Nephron progenitor cell (in vitro differentiated cells): ENCODE measurements around the gene GNAI1.
A peak's percentile ranks its signal among the peaks of the same experiment; 100 is the strongest.

ENCODE experiments used
- DNase-seq: peaks from one replicate; pipeline ENCODE4 v3.0.0; 2021
- H3K27ac Mint-ChIP-seq: 2 replicates; pipeline ENCODE4 v1.8.0; 2021; ENCODE audit warnings: mild to moderate bottlenecking, moderate library complexity, mixed read lengths
- H3K27me3 Mint-ChIP-seq: 2 replicates; pipeline ENCODE4 v1.8.0; 2021; ENCODE audit warnings: mild to moderate bottlenecking, low read depth, mixed read lengths; ENCODE audit not compliant: poor library complexity
- H3K36me3 Mint-ChIP-seq: 2 replicates; pipeline ENCODE4 v1.8.0; 2021; ENCODE audit warnings: low read depth, mixed read lengths
- H3K4me1 Mint-ChIP-seq: 2 replicates; pipeline ENCODE4 v1.8.0; 2021; ENCODE audit warnings: mixed read lengths
- H3K4me3 Mint-ChIP-seq: 2 replicates; pipeline ENCODE4 v1.8.0; 2021; ENCODE audit warnings: mild to moderate bottlenecking, moderate library complexity, mixed read lengths
- H3K9me3 Mint-ChIP-seq: 2 replicates; pipeline ENCODE4 v1.8.0; 2021; ENCODE audit warnings: mild to moderate bottlenecking, moderate library complexity, mixed read lengths
- CTCF ChIP-seq: fragments of 200-600 bp; sonication (generic); IDR thresholded peaks from 2 replicates; pipeline ENCODE4 v1.5.0; 2021; ENCODE audit warnings: antibody characterized with exemption

Gene GNAI1

DNA sequence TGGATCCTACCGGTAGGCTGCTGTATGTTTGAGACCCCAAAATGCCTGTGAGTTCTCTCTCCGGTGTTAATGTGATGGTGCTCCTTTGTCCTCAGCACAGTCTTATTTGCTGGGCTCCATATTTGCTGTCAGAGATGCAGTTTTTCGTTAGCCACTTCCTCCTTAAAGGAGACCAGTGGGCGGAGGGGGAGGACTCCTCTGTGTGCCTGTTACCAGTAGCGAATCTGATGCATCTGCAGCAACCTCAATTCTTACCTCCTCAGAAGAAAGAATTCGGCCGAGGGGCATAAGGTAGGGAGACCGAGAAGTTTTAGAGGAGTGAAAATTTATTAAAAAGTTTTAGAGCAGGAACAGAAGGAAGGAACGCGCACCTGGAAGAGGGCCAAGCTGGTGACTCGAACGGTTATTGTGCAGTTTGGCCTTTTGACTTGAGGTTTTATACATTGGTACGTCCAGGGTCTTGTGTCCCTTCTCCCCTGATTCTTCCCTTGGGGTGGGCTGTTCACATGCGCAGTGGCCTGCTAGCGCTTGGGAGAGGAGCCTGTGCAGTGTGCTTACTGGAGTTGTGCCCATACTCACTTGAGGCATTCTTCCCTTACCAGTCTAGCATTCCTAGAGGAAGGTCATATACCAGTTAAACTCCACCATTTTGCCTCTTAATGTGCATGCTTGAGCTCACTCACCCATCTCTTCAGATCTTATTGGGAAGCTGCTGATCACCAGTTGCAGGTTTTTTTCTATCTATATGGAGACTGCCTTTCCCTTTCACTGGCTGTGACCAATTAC lies 49.5 kb downstream of the GNAI1 start:
- peak overlapping the region; percentile 86 for H3K27ac Mint-ChIP-seq
- H3K4me1 Mint-ChIP-seq: peaks cover 13% of the 10 kb centered on the region
- no peak for TF ChIP-seq CTCF
- peaks cover 39% of the 10 kb centered on the region for H3K36me3 Mint-ChIP-seq
- H3K27me3 Mint-ChIP-seq: no peaks in the 10 kb centered on the region
- peaks cover 9% of the 10 kb centered on the region for H3K9me3 Mint-ChIP-seq
- no peak overlapping the region for H3K4me3 Mint-ChIP-seq
- no peak for DNase-seq

GRCh38 chr7:80184693-80185092 lies 50.1 kb downstream of the GNAI1 start:
- no peak for TF ChIP-seq CTCF
- Mint-ChIP-seq H3K27ac (no peak overlapping the region), H3K27me3 (no peaks in the 10 kb centered on the region), H3K4me1 (peaks cover 13% of the 10 kb centered on the region), H3K4me3 (no peak overlapping the region), H3K36me3 (peaks cover 40% of the 10 kb centered on the region), H3K9me3 (peaks cover 9% of the 10 kb centered on the region)
- DNase-seq: no peak

DNA sequence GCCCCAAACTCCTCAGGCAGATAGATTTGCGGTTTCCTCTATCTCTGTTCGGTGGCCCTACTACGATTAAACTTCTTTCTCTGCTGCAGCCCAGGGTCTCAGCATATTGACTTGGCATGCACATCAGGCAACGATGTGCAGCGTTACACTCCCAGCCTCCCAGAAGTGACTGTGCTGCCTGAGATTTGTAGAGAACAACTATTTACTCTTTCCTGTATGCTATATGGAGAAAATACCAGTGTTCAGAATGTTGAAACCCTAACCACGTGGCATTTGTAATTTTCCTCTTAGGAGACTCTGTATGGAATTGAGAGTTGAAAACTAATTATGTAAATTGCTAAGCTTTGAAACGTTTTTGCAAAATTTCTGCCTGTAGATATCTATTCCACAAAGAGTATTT lies 50.9 kb downstream of the GNAI1 start:
- H3K27ac Mint-ChIP-seq: peak overlapping the region; percentile 45
- peaks cover 41% of the 10 kb centered on the region for H3K36me3 Mint-ChIP-seq

DNA sequence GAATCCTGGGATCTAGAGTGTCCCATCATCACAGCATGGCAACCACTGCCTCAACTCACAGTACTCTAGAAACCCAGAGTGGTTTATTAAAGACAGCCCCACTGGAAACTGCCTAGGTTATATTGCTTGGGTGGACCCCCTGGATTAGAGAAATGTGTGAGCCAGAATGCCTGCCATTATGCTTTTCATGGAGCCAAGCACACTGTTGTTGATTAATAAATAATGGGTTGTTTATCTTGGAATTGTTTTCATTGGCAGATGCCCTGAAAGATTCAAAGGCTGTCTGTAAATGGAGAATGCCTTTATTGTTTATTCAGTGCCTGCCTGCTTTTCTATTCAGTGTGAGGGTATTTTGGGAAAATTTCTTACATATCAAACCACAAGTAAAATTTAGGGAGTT lies 52.1 kb downstream of the GNAI1 start:
- Mint-ChIP-seq H3K27me3 (no peaks in the 10 kb centered on the region), H3K9me3 (peaks cover 9% of the 10 kb centered on the region), H3K4me3 (no peak overlapping the region), H3K4me1 (peaks cover 13% of the 10 kb centered on the region), H3K36me3 (peaks cover 48% of the 10 kb centered on the region), H3K27ac (peak overlapping the region; percentile 60)
- no peak for DNase-seq
- no peak for TF ChIP-seq CTCF

More for the DNA sequence above, 50.9 kb downstream of the GNAI1 start:
- Mint-ChIP-seq H3K4me1 (peaks cover 13% of the 10 kb centered on the region), H3K9me3 (peaks cover 9% of the 10 kb centered on the region), H3K4me3 (no peak overlapping the region), H3K27me3 (no peaks in the 10 kb centered on the region)
- TF ChIP-seq CTCF: no peak
- DNase-seq: no peak

DNA sequence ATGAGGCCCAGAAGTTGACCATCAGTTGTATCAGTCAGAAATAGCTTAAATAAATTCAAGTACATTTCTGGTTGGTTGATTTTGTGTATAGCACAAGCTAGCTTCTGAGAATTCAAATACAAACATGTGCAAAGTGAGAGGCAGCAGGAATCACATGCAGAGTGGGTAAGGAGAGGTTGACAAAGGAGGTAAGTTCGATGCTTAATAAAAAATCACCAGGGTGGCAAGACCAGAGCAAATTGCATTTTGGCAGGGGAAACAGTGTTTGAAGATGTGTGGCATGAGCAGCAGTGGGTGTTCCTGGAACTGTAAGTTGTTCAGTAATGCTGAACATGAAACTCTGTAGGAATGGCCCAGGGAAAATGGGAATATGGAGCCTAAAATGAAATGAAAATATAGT lies 52.6 kb downstream of the GNAI1 start:
- H3K9me3 Mint-ChIP-seq: peaks cover 9% of the 10 kb centered on the region
- no peak for DNase-seq
- peaks cover 13% of the 10 kb centered on the region for H3K4me1 Mint-ChIP-seq
- TF ChIP-seq CTCF: no peak
- no peaks in the 10 kb centered on the region for H3K27me3 Mint-ChIP-seq
- peak overlapping the region; percentile 60 for H3K27ac Mint-ChIP-seq
- no peak overlapping the region for H3K4me3 Mint-ChIP-seq
- H3K36me3 Mint-ChIP-seq: peaks cover 48% of the 10 kb centered on the region

GRCh38 chr7:80187727-80188126 lies 53.1 kb downstream of the GNAI1 start:
- Mint-ChIP-seq H3K4me1 (peaks cover 13% of the 10 kb centered on the region), H3K4me3 (no peak overlapping the region), H3K27me3 (no peaks in the 10 kb centered on the region), H3K36me3 (peaks cover 47% of the 10 kb centered on the region), H3K27ac (peak overlapping the region; percentile 55), H3K9me3 (peaks cover 9% of the 10 kb centered on the region)
- TF ChIP-seq CTCF: no peak
- DNase-seq: no peak
